ENCODE results near the gene CKM. TPM values are rescaled to one million over a fixed set of nuclear protein-coding genes. Genes with fewer than 3 reads are reported as not detected.

The CKM gene
- total RNA-seq, 1 donor = 0.43 TPM

DNA sequence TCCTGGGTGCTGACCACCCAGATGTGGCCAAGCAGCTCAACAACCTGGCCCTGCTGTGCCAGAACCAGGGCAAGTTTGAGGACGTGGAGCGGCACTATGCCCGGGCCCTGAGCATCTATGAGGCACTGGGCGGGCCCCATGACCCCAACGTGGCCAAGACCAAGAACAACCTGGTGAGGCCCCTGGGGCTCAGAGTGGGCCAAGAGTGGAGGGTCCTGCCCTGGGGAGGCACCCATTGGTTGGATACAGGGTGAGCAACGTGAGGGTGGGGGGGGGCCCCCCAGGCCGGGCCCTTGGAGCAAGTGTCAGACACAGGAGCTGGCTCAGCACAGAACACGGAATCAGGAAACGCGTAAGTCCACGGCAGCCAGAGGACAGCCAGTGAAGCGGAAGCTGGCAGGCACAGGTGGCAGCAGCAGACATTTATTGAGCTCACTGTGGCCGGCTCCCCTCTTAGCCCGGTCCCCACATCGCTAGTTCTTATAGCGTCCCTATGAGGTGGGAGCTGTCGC is 26.8 kb upstream of the CKM start:
- no peak for DNase-seq (ENCODE audit: low read depth)
- no peak overlapping the region for H3K4me3 ChIP-seq (ENCODE audit: low read depth, low read length)
- no peak for TF ChIP-seq CTCF (IDR thresholded peaks at IDR 0.05; ENCODE audit: insufficient read depth, low read depth, low read length)

DNA sequence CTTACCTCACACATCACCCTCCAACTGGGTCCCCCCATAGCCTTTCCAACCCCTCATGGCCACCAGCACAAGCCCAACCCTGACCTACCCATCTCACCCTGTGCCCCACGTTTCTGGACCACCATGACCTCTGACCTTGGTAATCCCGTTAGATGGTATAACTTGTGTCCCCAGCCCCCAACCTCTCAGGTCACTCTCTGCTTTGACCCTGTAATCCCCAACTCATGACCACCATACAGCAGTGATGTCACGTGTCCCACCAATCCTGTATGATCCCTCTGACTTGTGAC is 26.4 kb upstream of the CKM start:
- no peak overlapping the region for H3K4me3 ChIP-seq (ENCODE audit: low read depth, low read length)
- DNase-seq (ENCODE audit: low read depth) = no peak
- TF ChIP-seq CTCF (IDR thresholded peaks at IDR 0.05; ENCODE audit: insufficient read depth, low read depth, low read length) = no peak

- DNase-seq (ENCODE audit: low read depth) = no peak
- no peak overlapping the region for H3K4me3 ChIP-seq (ENCODE audit: low read depth, low read length)
- TF ChIP-seq CTCF (IDR thresholded peaks at IDR 0.05; ENCODE audit: insufficient read depth, low read depth, low read length) = no peak
These were observed 25.9 kb upstream of the CKM start for GRCh38 chr19:45348367-45349125.

GRCh38 chr19:45347570-45348366 is 25.1 kb upstream of the CKM start:
- TF ChIP-seq CTCF (IDR thresholded peaks at IDR 0.05; ENCODE audit: insufficient read depth, low read depth, low read length) = no peak
- H3K4me3 ChIP-seq (ENCODE audit: low read depth, low read length) = no peak overlapping the region
- no peak for DNase-seq (ENCODE audit: low read depth)

DNA sequence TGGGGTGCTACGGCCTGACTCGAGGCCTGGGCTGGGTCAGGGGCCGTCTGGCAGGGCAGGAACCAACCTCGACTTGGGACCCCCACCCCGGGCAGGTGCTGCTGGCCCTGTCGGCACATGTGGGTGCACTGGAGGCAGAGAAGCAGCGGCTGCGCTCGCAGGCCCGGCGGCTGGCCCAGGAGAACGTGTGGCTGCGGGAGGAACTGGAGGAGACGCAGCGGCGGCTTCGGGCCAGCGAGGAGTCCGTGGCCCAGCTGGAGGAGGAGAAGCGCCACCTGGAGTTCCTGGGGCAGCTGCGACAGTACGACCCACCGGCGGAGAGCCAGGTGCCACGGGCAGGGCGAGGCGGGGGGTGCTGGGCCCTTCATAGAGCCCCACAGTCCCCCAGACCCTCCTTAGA is 23.8 kb upstream of the CKM start:
- peak; percentile 4 for TF ChIP-seq CTCF (IDR thresholded peaks at IDR 0.05; ENCODE audit: insufficient read depth, low read depth, low read length)
- H3K4me3 ChIP-seq (ENCODE audit: low read depth, low read length) = no peak overlapping the region
- no peak for DNase-seq (ENCODE audit: low read depth)

DNA sequence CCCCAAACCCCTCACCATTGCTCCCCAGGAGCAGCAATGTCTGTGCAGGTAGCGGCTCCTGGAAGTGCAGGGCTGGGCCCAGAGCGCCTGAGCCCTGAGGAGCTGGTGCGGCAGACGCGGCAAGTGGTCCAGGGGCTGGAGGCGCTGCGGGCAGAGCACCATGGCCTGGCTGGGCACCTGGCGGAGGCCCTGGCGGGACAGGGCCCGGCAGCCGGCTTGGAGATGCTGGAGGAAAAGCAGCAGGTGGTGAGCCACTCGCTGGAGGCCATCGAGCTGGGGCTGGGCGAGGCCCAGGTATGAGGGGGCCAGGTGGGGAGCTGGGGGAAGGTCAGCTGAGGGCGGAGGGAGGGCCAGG is 22.8 kb upstream of the CKM start:
- TF ChIP-seq CTCF (IDR thresholded peaks at IDR 0.05; ENCODE audit: insufficient read depth, low read depth, low read length) = no peak
- no peak overlapping the region for H3K4me3 ChIP-seq (ENCODE audit: low read depth, low read length)
- DNase-seq (ENCODE audit: low read depth) = no peak
